Measurements from ENCODE around the gene TGFBRAP1. TPM values are rescaled to one million over a fixed set of nuclear protein-coding genes. Genes with fewer than 3 reads are reported as not detected.

The TGFBRAP1 gene
- total RNA-seq, 4 donors from 2014 or later, result 21.0 to 38.7 (median 24.2) TPM

GRCh38 chr2:105290981-105291660 lies 38.4 kb downstream of the TGFBRAP1 start:
- Histone ChIP-seq H3K36me3 (no peaks in the 10 kb centered on the region), H3K27me3 (no peaks in the 10 kb centered on the region), H3K9me3 (no peaks in the 10 kb centered on the region), H3K4me1 (no peaks in the 10 kb centered on the region), H3K4me3 (no peak overlapping the region), H3K27ac (no peak overlapping the region)
- intact Hi-C loops (cut with DNase I; ENCODE audit: low total_unique reads), result no loop called here
- DNase-seq, result no peak
- TF ChIP-seq CTCF (IDR thresholded peaks at IDR 0.05) (no peak), POLR2A (IDR thresholded peaks at IDR 0.05) (no peak)

GRCh38 chr2:105288133-105288532 lies 41.4 kb downstream of the TGFBRAP1 start:
- Histone ChIP-seq H3K27ac (no peak overlapping the region), H3K4me3 (no peak overlapping the region), H3K36me3 (no peaks in the 10 kb centered on the region), H3K4me1 (no peaks in the 10 kb centered on the region), H3K9me3 (no peaks in the 10 kb centered on the region), H3K27me3 (no peaks in the 10 kb centered on the region)
- no peak for TF ChIP-seq POLR2A (IDR thresholded peaks at IDR 0.05)
- no peak for TF ChIP-seq CTCF (IDR thresholded peaks at IDR 0.05)
- intact Hi-C loops (cut with DNase I; ENCODE audit: low total_unique reads), result no loop called here
- DNase-seq, result no peak

- H3K36me3 ChIP-seq, result no peaks in the 10 kb centered on the region
Observed at GRCh38 chr2:105287692-105288091, 41.8 kb downstream of the TGFBRAP1 start.

GRCh38 chr2:105283532-105283931 lies 46.0 kb downstream of the TGFBRAP1 start:
- Histone ChIP-seq H3K36me3 (no peaks in the 10 kb centered on the region), H3K4me1 (no peaks in the 10 kb centered on the region), H3K27me3 (no peaks in the 10 kb centered on the region), H3K4me3 (no peak overlapping the region), H3K27ac (no peak overlapping the region), H3K9me3 (no peaks in the 10 kb centered on the region)
- intact Hi-C loops (cut with DNase I; ENCODE audit: low total_unique reads), result no loop called here
- no peak for DNase-seq
- TF ChIP-seq POLR2A (IDR thresholded peaks at IDR 0.05), result no peak
- TF ChIP-seq CTCF (IDR thresholded peaks at IDR 0.05), result no peak

More at GRCh38 chr2:105287692-105288091, 41.8 kb downstream of the TGFBRAP1 start:
- TF ChIP-seq CTCF (IDR thresholded peaks at IDR 0.05) (no peak), POLR2A (IDR thresholded peaks at IDR 0.05) (no peak)
- intact Hi-C loops (cut with DNase I; ENCODE audit: low total_unique reads), result no loop called here
- no peak for DNase-seq
- no peaks in the 10 kb centered on the region for H3K9me3 ChIP-seq
- H3K27ac ChIP-seq, result no peak overlapping the region
- no peaks in the 10 kb centered on the region for H3K4me1 ChIP-seq
- no peaks in the 10 kb centered on the region for H3K27me3 ChIP-seq
- no peak overlapping the region for H3K4me3 ChIP-seq

- intact Hi-C loops (cut with DNase I; ENCODE audit: low total_unique reads), result no loop called here
- Histone ChIP-seq H3K27me3 (no peaks in the 10 kb centered on the region), H3K27ac (no peak overlapping the region), H3K4me3 (no peak overlapping the region), H3K9me3 (no peaks in the 10 kb centered on the region), H3K36me3 (no peaks in the 10 kb centered on the region), H3K4me1 (no peaks in the 10 kb centered on the region)
- no peak for TF ChIP-seq CTCF (IDR thresholded peaks at IDR 0.05)
- TF ChIP-seq POLR2A (IDR thresholded peaks at IDR 0.05), result no peak
- DNase-seq, result no peak
Observed at GRCh38 chr2:105280281-105280680, 49.3 kb downstream of the TGFBRAP1 start.

All from uterus (tissue), 4 donors.